Measurements from ENCODE around the gene PPFIA2. TPM values are rescaled to one million over a fixed set of nuclear protein-coding genes. Genes with fewer than 3 reads are reported as not detected.

The PPFIA2 gene
- not detected for polyA plus RNA-seq (2013)

GRCh38 chr12:81759190-81760051 is at the start of gene PPFIA2:
Gene PPFIA2, minus strand, starts transcription at chr12:81759350.
- no peaks in the 10 kb centered on the region for H3K36me3 ChIP-seq (ENCODE audit: control insufficient read depth in 4 of 4, insufficient read depth in 4 of 4, low read length in 3 of 4)
- peaks cover 0 to 13% (median 3%) of the 10 kb centered on the region in 4 experiments for H3K4me1 ChIP-seq (ENCODE audit: control extremely low read depth in 1 of 4, control insufficient read depth in 4 of 4, insufficient read depth in 4 of 4, low read length in 3 of 4)
- POLR2A ChIA-PET, result no interaction called here
- H3K27me3 ChIP-seq (replicated peaks in 2 of 5; ENCODE audit: control insufficient read depth in 4 of 5, insufficient read depth in 5 of 5, low read length in 4 of 5), result peaks cover 8 to 61% (median 36%) of the 10 kb centered on the region in 5 experiments
- CTCF ChIA-PET, result no interaction called here
- 2% methylated on average over 22 of the region's 34 CpGs for WGBS (ENCODE audit: insufficient coverage)
- no peak within 1 kb of the TSS for H3K27ac ChIP-seq (ENCODE audit: insufficient read depth in 1 of 2, low read depth in 1 of 2, low read length in 2 of 2, poor library complexity in 1 of 2, severe bottlenecking in 2 of 2)
- peak within 1 kb of the TSS in 4 of 7 experiments; percentile 32 to 65 (median 48) for H3K4me3 ChIP-seq (ENCODE audit: control insufficient read depth in 1 of 7, extremely low read depth in 1 of 7, insufficient read depth in 4 of 7, low read depth in 2 of 7, low read length in 6 of 7)
- DNase-seq, result peak in 2 of 3 donors; percentile 35 to 48
- peaks cover 0 to 2% (median 0%) of the 10 kb centered on the region in 5 experiments for H3K9me3 ChIP-seq (ENCODE audit: control extremely low read depth in 1 of 5, control insufficient read depth in 4 of 5, insufficient read depth in 2 of 5, low read depth in 1 of 5, low read length in 4 of 5)

- H3K27ac ChIP-seq (ENCODE audit: insufficient read depth in 1 of 2, low read depth in 1 of 2, low read length in 2 of 2, poor library complexity in 1 of 2, severe bottlenecking in 2 of 2), result no peak overlapping the region
- no peak overlapping the region for H3K4me3 ChIP-seq (ENCODE audit: control insufficient read depth in 1 of 7, extremely low read depth in 1 of 7, insufficient read depth in 4 of 7, low read depth in 2 of 7, low read length in 6 of 7)
- ChIA-PET CTCF (no interaction called here), POLR2A (no interaction called here)
- DNase-seq, result no peak
- 81% methylated on average over 2 of the region's 8 CpGs for WGBS (ENCODE audit: insufficient coverage)
- H3K27me3 ChIP-seq (replicated peaks in 2 of 5; ENCODE audit: control insufficient read depth in 4 of 5, insufficient read depth in 5 of 5, low read length in 4 of 5), result peaks cover 0 to 26% (median 8%) of the 10 kb centered on the region in 5 experiments
- no peaks in the 10 kb centered on the region for H3K4me1 ChIP-seq (ENCODE audit: control extremely low read depth in 1 of 4, control insufficient read depth in 4 of 4, insufficient read depth in 4 of 4, low read length in 3 of 4)
- H3K9me3 ChIP-seq (ENCODE audit: control extremely low read depth in 1 of 5, control insufficient read depth in 4 of 5, insufficient read depth in 2 of 5, low read depth in 1 of 5, low read length in 4 of 5), result peaks cover 0 to 8% (median 3%) of the 10 kb centered on the region in 5 experiments
- no peaks in the 10 kb centered on the region for H3K36me3 ChIP-seq (ENCODE audit: control insufficient read depth in 4 of 4, insufficient read depth in 4 of 4, low read length in 3 of 4)
Measured at GRCh38 chr12:81800298-81801148, 41.4 kb upstream of the PPFIA2 start.

- Histone ChIP-seq H3K4me1 (ENCODE audit: control extremely low read depth in 1 of 4, control insufficient read depth in 4 of 4, insufficient read depth in 4 of 4, low read length in 3 of 4) (no peaks in the 10 kb centered on the region), H3K27ac (ENCODE audit: insufficient read depth in 1 of 2, low read depth in 1 of 2, low read length in 2 of 2, poor library complexity in 1 of 2, severe bottlenecking in 2 of 2) (no peak overlapping the region), H3K36me3 (ENCODE audit: control insufficient read depth in 4 of 4, insufficient read depth in 4 of 4, low read length in 3 of 4) (no peaks in the 10 kb centered on the region), H3K27me3 (replicated peaks in 2 of 5; ENCODE audit: control insufficient read depth in 4 of 5, insufficient read depth in 5 of 5, low read length in 4 of 5) (peaks cover 0 to 33% (median 8%) of the 10 kb centered on the region in 5 experiments), H3K9me3 (ENCODE audit: control extremely low read depth in 1 of 5, control insufficient read depth in 4 of 5, insufficient read depth in 2 of 5, low read depth in 1 of 5, low read length in 4 of 5) (no peaks in the 10 kb centered on the region), H3K4me3 (ENCODE audit: control insufficient read depth in 1 of 7, extremely low read depth in 1 of 7, insufficient read depth in 4 of 7, low read depth in 2 of 7, low read length in 6 of 7) (no peak overlapping the region)
- ChIA-PET POLR2A (no interaction called here), CTCF (interaction anchor here (1.0 to 1.4 kb wide), 2 partner anchors 10 to 35 kb away, joined by 3 read pairs; no protein-coding TSS in a partner anchor)
- no peak for DNase-seq
- WGBS (ENCODE audit: insufficient coverage), result 84% methylated on average over 5 of the region's 6 CpGs
Measured at GRCh38 chr12:81798294-81798693, 39.1 kb upstream of the PPFIA2 start.

GRCh38 chr12:81797100-81797499 is 38.0 kb upstream of the PPFIA2 start:
- peak; percentile 11 to 49 (median 35) for DNase-seq
- Histone ChIP-seq H3K4me3 (ENCODE audit: control insufficient read depth in 1 of 7, extremely low read depth in 1 of 7, insufficient read depth in 4 of 7, low read depth in 2 of 7, low read length in 6 of 7) (no peak overlapping the region), H3K27me3 (replicated peaks in 2 of 5; ENCODE audit: control insufficient read depth in 4 of 5, insufficient read depth in 5 of 5, low read length in 4 of 5) (peaks cover 0 to 35% (median 8%) of the 10 kb centered on the region in 5 experiments), H3K27ac (ENCODE audit: insufficient read depth in 1 of 2, low read depth in 1 of 2, low read length in 2 of 2, poor library complexity in 1 of 2, severe bottlenecking in 2 of 2) (no peak overlapping the region), H3K36me3 (ENCODE audit: control insufficient read depth in 4 of 4, insufficient read depth in 4 of 4, low read length in 3 of 4) (no peaks in the 10 kb centered on the region), H3K9me3 (ENCODE audit: control extremely low read depth in 1 of 5, control insufficient read depth in 4 of 5, insufficient read depth in 2 of 5, low read depth in 1 of 5, low read length in 4 of 5) (no peaks in the 10 kb centered on the region), H3K4me1 (ENCODE audit: control extremely low read depth in 1 of 4, control insufficient read depth in 4 of 4, insufficient read depth in 4 of 4, low read length in 3 of 4) (no peaks in the 10 kb centered on the region)
- ChIA-PET POLR2A (no interaction called here), CTCF (interaction anchor here (1.1 to 1.4 kb wide), 2 partner anchors 9 to 195 kb away, joined by 3 read pairs; no protein-coding TSS in a partner anchor)
- WGBS (ENCODE audit: insufficient coverage), result 33% methylated on average over 2 of the region's 3 CpGs

GRCh38 chr12:81792666-81793065 is 33.5 kb upstream of the PPFIA2 start:
- no CpG with 5 or more reads among the region's 2 CpGs for WGBS (ENCODE audit: insufficient coverage)
- DNase-seq, result no peak
- Histone ChIP-seq H3K27me3 (replicated peaks in 2 of 5; ENCODE audit: control insufficient read depth in 4 of 5, insufficient read depth in 5 of 5, low read length in 4 of 5) (peaks cover 0 to 11% (median 3%) of the 10 kb centered on the region in 5 experiments), H3K4me1 (ENCODE audit: control extremely low read depth in 1 of 4, control insufficient read depth in 4 of 4, insufficient read depth in 4 of 4, low read length in 3 of 4) (no peaks in the 10 kb centered on the region), H3K27ac (ENCODE audit: insufficient read depth in 1 of 2, low read depth in 1 of 2, low read length in 2 of 2, poor library complexity in 1 of 2, severe bottlenecking in 2 of 2) (no peak overlapping the region), H3K4me3 (ENCODE audit: control insufficient read depth in 1 of 7, extremely low read depth in 1 of 7, insufficient read depth in 4 of 7, low read depth in 2 of 7, low read length in 6 of 7) (no peak overlapping the region), H3K9me3 (ENCODE audit: control extremely low read depth in 1 of 5, control insufficient read depth in 4 of 5, insufficient read depth in 2 of 5, low read depth in 1 of 5, low read length in 4 of 5) (no peaks in the 10 kb centered on the region), H3K36me3 (ENCODE audit: control insufficient read depth in 4 of 4, insufficient read depth in 4 of 4, low read length in 3 of 4) (no peaks in the 10 kb centered on the region)
- CTCF ChIA-PET, result no interaction called here
- POLR2A ChIA-PET, result no interaction called here

- Histone ChIP-seq H3K4me1 (ENCODE audit: control extremely low read depth in 1 of 4, control insufficient read depth in 4 of 4, insufficient read depth in 4 of 4, low read length in 3 of 4) (no peaks in the 10 kb centered on the region), H3K9me3 (ENCODE audit: control extremely low read depth in 1 of 5, control insufficient read depth in 4 of 5, insufficient read depth in 2 of 5, low read depth in 1 of 5, low read length in 4 of 5) (no peaks in the 10 kb centered on the region), H3K36me3 (ENCODE audit: control insufficient read depth in 4 of 4, insufficient read depth in 4 of 4, low read length in 3 of 4) (no peaks in the 10 kb centered on the region), H3K27ac (ENCODE audit: insufficient read depth in 1 of 2, low read depth in 1 of 2, low read length in 2 of 2, poor library complexity in 1 of 2, severe bottlenecking in 2 of 2) (no peak overlapping the region), H3K4me3 (ENCODE audit: control insufficient read depth in 1 of 7, extremely low read depth in 1 of 7, insufficient read depth in 4 of 7, low read depth in 2 of 7, low read length in 6 of 7) (no peak overlapping the region), H3K27me3 (replicated peaks in 2 of 5; ENCODE audit: control insufficient read depth in 4 of 5, insufficient read depth in 5 of 5, low read length in 4 of 5) (peaks cover 2 to 9% (median 3%) of the 10 kb centered on the region in 5 experiments)
- ChIA-PET POLR2A (no interaction called here), CTCF (interaction anchor here (0.9 kb wide), 1 partner anchor 214 kb away, joined by 3 read pairs; no protein-coding TSS in a partner anchor)
- DNase-seq, result no peak
Measured at GRCh38 chr12:81779216-81779615, 20.1 kb upstream of the PPFIA2 start.
